Upper lobe of right lung (tissue), 1 donor: ENCODE data around the gene FBN1. TPM values are rescaled to one million over a fixed set of nuclear protein-coding genes. Genes with fewer than 3 reads are reported as not detected.

Source experiments
- ATAC-seq: fragments of 200-7000 bp; cut with Tn5 transposase; one replicate; pipeline ENCODE4 v1.9.1; 2020; ENCODE audit warnings: mild to moderate bottlenecking, moderate library complexity
- DNase-seq: peaks from one replicate; pipeline ENCODE4 v3.0.0-alpha.2; 2020
- H3K27ac ChIP-seq: fragments of 200-600 bp; one replicate; pipeline ENCODE4 v1.8.0; 2022
- H3K27me3 ChIP-seq: fragments of 200-600 bp; one replicate; pipeline ENCODE4 v1.8.0; 2022; ENCODE audit warnings: mild to moderate bottlenecking
- H3K36me3 ChIP-seq: fragments of 200-600 bp; one replicate; pipeline ENCODE4 v1.8.0; 2022
- H3K4me1 ChIP-seq: fragments of 200-600 bp; one replicate; pipeline ENCODE4 v1.8.0; 2022
- H3K4me3 ChIP-seq: fragments of 200-600 bp; one replicate; pipeline ENCODE4 v1.8.0; 2022; ENCODE audit warnings: mild to moderate bottlenecking
- H3K9me3 ChIP-seq: fragments of 200-600 bp; one replicate; pipeline ENCODE4 v1.8.0; 2022
- intact Hi-C: fragments of 100-400 bp; cut with DNase I; formaldehyde crosslinking; loops from one replicate; pipeline ENCODE4 v1.11.0; 2022
- total RNA-seq: library from RNA; stranded (reverse); fragmentation: NEBNext Ultra II Directional; extraction: Animal tissue kit (Norgen Biotek cat#: 25700); gene quantifications from one replicate; pipeline ENCODE4 v1.2.1, GENCODE V29; 2021
- TF ChIP-seq, protein P1 (sequence below): fragments of 200-600 bp; IDR thresholded peaks from one replicate; pipeline ENCODE4 v1.8.0; 2022; ENCODE audit warnings: antibody characterized with exemption
- donor health status: DM: no; HTN: yes; CAD: no; lungs with severe emphysema.

Gene FBN1
- total RNA-seq, 1 donor from 2014 or later = 46.9 TPM

DNA sequence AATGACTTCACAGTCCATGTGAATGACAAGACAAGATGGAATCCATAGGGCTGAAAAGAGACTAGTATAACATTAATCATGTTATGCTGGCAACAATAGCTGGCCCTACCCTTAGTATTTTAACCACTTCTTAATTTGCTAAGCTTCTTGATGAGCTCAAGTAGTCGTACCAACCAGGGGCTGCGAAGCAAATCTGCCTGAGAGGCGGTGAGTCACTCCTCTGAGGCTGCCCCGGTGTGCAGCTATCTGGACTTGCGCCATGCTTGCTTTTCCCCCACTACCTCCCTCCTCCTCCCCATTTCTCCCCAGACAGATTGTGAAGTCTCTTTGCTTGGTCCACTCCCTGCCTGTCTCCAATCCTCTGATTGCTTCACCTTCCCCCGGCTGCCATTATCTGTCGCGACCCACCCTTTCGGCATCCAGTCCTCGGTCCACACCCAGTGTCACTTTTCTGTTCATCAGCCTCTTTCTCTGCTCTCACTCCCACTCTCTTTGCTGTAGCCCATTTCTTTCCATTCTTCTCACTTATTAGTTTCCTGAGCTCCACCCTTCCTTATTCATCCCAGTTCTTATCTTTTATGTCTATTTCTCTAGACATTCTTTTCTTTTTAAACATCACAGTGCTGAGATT lies 271.6 kb downstream of the FBN1 start:
- H3K9me3 ChIP-seq = no peaks in the 10 kb centered on the region
- no peak overlapping the region for H3K27ac ChIP-seq
- DNase-seq (peak; percentile 60), ATAC-seq (peak; percentile 70)
- intact Hi-C loops = no loop called here
- TF ChIP-seq, protein P1, sequence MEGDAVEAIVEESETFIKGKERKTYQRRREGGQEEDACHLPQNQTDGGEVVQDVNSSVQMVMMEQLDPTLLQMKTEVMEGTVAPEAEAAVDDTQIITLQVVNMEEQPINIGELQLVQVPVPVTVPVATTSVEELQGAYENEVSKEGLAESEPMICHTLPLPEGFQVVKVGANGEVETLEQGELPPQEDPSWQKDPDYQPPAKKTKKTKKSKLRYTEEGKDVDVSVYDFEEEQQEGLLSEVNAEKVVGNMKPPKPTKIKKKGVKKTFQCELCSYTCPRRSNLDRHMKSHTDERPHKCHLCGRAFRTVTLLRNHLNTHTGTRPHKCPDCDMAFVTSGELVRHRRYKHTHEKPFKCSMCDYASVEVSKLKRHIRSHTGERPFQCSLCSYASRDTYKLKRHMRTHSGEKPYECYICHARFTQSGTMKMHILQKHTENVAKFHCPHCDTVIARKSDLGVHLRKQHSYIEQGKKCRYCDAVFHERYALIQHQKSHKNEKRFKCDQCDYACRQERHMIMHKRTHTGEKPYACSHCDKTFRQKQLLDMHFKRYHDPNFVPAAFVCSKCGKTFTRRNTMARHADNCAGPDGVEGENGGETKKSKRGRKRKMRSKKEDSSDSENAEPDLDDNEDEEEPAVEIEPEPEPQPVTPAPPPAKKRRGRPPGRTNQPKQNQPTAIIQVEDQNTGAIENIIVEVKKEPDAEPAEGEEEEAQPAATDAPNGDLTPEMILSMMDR = no peak
- no peaks in the 10 kb centered on the region for H3K4me1 ChIP-seq
- H3K4me3 ChIP-seq = no peak overlapping the region
- H3K36me3 ChIP-seq = no peaks in the 10 kb centered on the region
- no peaks in the 10 kb centered on the region for H3K27me3 ChIP-seq

DNA sequence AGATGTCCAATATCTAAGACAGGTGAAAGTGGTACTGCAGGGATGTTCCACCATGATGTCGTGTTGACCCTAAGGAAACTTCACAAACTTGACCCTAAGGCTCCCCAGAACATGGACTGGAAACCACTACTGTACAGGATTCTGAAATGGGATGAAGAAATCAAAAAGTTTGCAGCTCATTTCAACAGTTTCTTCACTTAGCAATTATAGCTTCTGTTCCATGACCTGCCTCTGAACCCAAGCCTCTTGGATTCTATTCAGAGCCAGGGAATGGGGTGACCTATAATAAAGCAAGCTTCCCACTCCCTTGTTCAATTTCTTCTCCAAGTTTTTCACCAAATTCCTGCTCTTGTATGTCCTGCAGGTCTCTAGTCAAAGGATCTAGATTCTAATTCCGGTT lies 273.5 kb downstream of the FBN1 start:
- Histone ChIP-seq H3K36me3 (no peaks in the 10 kb centered on the region), H3K27me3 (no peaks in the 10 kb centered on the region), H3K4me3 (no peak overlapping the region), H3K4me1 (no peaks in the 10 kb centered on the region), H3K27ac (no peak overlapping the region), H3K9me3 (no peaks in the 10 kb centered on the region)
- TF ChIP-seq, protein P1 = no peak
- ATAC-seq (no peak), DNase-seq (no peak)
- intact Hi-C loops = no loop called here

DNA sequence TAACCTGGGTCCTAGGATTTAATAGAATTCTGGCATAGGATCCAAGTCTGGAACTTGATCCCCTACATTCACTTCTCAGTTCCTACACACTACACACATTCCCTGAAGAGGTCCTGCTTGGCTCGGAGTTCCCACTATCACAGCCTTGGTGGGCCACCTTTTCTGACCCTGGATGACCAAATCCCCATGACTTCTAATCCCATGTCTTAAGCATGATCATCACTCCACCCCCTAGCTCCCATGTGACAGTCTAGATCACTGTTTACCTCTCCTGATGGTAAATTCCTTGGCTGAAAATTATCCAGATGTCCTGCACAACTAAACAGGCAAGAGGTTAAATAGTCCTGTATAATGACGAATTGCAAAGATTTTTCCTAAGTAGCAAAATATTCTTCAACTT lies 274.0 kb downstream of the FBN1 start:
- Histone ChIP-seq H3K27me3 (no peaks in the 10 kb centered on the region), H3K4me1 (no peaks in the 10 kb centered on the region), H3K4me3 (no peak overlapping the region), H3K9me3 (no peaks in the 10 kb centered on the region), H3K27ac (no peak overlapping the region), H3K36me3 (no peaks in the 10 kb centered on the region)
- ATAC-seq = no peak
- TF ChIP-seq, protein P1 = no peak
- no peak for DNase-seq
- intact Hi-C loops = no loop called here

DNA sequence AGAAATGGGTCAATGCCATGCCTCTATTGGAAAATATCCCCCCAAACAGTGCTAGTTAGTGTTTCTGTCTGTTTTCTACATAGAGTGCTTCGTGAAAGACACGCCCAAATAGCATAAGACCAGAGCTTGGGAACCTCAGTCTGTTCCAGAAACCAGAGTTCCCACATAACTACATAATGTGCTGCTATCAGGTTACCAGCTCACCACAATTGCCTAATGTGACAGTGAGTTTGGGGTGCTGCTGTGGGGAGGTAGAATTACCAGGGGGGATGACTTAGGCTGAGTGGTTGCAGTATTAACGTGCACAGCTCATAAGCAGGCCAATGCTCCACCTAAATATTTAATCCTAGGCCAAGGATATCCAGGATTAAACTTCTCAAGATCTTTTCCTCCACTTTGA lies 275.0 kb downstream of the FBN1 start:
- H3K27me3 ChIP-seq = no peaks in the 10 kb centered on the region
- DNase-seq (no peak), ATAC-seq (no peak)
- intact Hi-C loops = no loop called here
- no peaks in the 10 kb centered on the region for H3K9me3 ChIP-seq
- no peaks in the 10 kb centered on the region for H3K4me1 ChIP-seq
- no peaks in the 10 kb centered on the region for H3K36me3 ChIP-seq
- H3K4me3 ChIP-seq = no peak overlapping the region
- no peak overlapping the region for H3K27ac ChIP-seq
- TF ChIP-seq, protein P1 = no peak

DNA sequence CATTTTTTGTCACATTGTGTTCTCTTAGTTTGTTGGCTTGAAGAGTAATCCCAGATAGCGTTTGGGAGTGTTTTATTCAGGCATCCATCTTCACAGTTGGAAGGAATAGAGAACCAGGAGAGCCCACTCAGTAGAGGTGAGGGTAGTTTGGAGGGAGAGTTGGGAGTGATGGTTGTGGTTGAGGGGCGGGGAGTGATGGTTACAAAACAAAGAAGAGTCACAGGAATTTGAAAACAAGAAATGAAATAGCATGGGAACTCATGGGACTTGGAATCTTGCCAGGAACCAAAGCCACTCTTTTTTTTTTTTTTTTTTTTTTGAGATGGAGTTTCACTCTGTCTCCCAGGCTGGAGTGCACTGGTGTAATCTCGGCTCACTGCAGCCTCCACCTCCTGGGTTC lies 278.0 kb downstream of the FBN1 start:
- Histone ChIP-seq H3K36me3 (no peaks in the 10 kb centered on the region), H3K9me3 (no peaks in the 10 kb centered on the region), H3K27ac (no peak overlapping the region), H3K27me3 (no peaks in the 10 kb centered on the region), H3K4me3 (no peak overlapping the region), H3K4me1 (no peaks in the 10 kb centered on the region)
- intact Hi-C loops = no loop called here
- no peak for ATAC-seq
- no peak for DNase-seq
- TF ChIP-seq, protein P1 = no peak
